NCI-H187 treated with DMSO at 0.1 percent for 48 hours (cell line): Measurements from ENCODE around the gene MRPL10.

ENCODE experiments used
- DNase-seq: peaks from one replicate; lab custom pipeline; 2025; lab: John Stamatoyannopoulos, UW

Gene MRPL10

DNA sequence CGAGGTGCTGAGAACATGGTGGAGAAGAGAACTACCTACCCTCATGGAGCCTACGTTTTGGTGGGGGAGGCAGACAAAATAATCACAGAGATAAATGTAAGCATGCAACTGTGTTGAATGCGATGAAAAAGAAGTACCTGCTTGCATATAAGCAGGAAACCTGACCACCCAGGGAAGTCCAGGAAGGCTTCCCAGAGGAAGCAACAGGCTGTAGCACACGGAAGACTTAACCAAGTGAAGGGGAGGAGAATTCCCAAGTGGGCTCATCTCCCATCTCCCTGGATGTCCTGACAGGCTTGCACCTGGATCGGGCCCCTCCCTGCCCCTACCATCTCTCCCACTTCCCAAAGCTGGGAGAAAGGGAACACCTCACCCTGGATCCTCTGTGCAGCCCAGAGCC lies 7.7 kb upstream of the MRPL10 start:
- no peak for DNase-seq

DNA sequence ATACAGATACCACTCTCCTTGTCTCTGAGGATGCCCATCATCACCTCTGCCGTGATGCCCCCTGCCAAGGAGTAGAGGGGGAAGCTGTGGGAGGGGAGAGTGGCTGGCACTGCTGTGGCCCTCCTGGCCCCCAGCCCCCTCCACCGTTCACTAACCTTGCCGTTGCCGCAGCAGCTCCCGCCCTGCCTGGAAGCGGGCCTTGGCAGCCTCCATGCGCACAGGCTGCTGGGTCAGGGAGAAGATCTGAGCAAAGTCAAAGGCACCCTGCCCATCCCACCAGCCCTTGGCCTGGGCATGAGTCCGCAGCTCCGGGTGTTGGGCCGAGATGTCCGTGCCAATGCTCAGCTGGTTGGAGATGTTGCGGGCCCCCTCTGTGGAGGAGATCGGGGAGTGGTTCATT lies 7.3 kb upstream of the MRPL10 start:
- DNase-seq = no peak

DNA sequence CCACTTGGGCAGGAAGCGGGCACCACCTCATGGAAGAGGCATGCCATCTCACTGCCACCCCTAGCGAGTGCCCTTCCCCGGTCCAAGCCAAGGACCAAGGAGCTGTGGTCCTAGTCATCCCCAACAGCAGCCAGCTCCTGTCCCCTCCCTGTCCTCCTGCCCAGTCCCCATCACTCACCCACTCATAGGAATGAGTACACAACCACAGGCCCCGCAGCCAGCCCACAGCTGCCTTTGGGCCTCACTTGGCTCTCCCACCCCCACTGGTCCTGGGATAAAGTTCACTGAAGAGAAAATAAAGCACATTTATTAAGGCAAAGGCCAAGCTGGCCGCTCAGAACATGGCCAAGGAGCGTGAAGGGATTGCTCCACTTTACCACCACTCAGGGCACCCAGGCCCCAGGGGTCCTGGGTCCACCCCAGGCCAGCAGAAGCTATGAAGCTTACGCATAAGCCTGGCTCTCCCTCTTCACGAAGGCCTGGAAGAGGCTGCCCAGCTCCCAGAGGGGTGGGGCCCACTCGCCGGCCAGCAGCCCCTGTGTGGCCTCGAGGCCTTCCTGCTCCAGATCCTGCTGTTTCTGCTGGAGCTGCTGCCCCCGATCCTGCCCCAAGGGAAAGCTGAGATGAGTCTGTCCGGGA lies 6.2 kb upstream of the MRPL10 start:
- DNase-seq = no peak

DNA sequence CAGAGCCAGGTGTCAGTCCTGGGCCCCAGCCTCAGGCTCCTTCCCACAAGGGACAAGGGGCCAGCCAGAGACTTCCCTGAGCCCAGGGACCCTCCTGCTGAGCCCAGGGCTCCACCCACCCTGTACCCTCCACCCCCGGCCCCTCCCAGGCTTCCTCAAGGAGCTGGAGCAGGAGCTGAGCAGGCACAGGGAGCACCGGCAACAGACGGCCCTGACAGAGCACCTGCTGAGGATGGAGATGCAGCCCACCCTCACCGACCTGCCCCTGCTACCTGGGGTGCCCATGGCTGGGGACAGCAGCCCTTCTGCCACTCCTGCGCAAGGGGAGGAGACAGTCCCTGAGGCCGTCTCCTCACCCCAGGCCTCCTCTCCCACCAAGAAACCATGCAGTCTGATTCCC lies 5.3 kb upstream of the MRPL10 start:
- no peak for DNase-seq

DNA sequence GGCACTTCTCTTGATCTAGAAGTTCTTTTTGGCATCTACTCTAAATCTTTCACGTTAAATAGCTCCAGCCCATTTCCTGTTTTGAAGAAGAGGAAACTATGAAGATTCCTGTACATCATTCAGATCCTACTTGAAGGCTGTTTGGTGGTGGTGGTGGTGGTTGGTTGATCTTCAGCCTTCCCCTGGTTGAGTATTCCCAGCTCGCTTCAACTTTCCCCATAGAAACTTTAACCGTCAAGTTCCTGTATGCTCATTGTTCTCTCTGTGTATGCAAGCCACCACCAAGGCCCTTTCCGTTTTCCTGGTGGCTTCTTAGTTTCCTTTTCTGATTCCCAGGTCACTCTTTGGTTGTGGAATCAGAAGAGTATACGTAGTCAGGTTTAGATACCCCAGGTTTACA lies 3.4 kb upstream of the MRPL10 start:
- no peak for DNase-seq

DNA sequence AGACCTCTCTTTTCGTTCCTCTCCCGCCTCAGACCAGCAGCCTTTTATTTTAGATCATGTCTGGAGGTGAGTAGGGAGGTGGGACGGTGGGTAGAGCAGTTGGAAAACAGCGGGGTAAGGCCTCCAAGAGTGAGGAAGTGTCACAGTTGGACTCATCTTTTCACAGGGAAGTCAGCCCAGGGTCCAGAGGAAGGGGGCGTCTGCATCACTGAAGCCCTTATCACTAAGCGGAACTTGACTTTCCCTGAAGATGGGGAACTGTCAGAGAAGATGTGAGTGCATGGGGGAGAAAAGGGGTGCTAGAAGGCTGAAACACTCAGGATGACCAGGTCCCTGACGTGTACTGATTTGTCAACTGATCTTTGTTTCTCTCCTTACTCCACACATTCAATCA lies 590 bp upstream of the MRPL10 start:
- DNase-seq = no peak

DNA sequence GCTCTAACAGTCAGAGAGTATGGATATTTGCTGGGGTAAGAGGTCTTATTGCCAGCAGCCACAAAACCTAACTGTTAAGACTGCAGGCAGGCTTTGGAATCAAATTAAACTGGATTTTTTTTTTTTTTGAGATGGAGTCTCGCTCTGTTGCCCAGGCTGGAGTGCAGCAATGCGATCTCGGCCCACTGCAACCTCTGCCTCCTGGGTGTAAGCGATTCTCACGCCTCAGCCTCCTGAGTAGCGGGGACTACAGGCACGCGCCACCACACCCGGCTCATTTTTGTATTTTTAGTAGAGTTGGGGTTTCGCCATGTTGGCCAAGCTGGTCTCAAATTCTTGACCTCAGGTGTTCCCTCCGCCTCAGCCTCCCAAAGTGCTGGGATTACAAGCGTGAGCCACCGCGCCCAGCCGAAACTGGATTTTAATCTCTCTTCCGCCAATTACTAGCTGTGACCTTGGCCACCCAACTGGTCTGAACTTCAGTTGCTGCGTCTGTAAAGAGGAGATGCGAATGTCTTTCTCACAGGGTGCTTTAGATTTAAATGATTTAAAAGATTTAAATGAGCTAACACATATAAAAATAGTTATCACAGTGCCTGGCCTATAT lies 842 bp downstream of the MRPL10 start:
- DNase-seq = no peak

DNA sequence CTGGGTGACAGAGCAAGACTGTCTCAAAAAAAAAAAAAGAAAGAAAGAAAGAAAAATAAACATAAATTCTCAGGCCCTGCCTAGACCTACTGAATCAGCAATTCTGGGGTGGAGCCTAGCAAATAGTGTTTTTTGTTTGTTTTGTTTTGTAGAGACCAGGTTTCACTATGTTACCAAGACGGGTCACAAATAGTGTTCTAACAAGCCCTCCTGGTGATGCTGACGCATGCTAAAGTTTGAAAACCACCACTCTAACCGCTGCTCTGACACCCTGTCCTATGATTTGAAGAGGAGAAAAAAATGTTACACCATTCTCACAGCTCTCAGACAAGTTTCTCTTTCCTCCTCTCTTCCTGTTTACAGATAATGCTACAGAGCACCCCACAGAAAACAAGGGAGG lies 1.5 kb downstream of the MRPL10 start:
- DNase-seq = no peak

DNA sequence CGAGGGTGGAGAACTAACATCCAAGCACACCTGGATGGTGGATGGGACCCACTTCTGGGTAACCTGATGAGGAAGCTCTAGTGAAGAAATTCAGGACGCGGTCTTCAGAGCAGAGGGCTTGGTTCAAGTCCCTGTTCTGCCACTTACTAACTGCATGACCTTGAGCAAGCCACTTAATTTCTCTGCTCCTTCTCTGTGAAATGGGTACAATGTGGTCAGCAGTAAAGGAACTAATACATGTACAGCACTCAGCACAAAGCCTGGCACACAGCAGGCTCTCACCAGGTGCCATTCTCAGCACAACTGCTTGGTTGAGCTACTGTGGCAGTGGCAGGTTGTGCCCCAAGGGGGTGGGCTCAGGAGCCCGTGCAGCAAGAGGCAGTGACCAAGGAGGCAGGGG lies 7.8 kb downstream of the MRPL10 start:
- DNase-seq = no peak

DNA sequence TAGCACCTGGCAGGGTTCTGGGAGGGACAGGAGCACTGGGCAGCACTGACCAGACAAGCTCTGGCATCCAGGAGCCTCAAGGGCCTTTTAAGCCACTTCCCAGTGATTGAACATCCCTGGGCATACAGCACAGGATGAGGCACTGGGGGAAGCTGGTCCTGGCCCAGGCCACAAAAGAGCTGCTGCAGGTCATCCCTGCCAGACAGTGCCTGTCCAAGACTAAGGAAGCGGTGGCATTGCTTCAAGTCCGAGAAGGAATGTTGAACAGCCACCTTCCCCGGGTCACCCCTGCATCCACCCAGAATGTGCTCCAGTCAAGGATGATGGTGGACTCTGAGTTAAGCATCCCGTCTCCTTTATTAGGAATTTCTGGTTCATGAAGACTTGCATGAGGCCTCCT lies 8.6 kb downstream of the MRPL10 start:
- DNase-seq = no peak

DNA sequence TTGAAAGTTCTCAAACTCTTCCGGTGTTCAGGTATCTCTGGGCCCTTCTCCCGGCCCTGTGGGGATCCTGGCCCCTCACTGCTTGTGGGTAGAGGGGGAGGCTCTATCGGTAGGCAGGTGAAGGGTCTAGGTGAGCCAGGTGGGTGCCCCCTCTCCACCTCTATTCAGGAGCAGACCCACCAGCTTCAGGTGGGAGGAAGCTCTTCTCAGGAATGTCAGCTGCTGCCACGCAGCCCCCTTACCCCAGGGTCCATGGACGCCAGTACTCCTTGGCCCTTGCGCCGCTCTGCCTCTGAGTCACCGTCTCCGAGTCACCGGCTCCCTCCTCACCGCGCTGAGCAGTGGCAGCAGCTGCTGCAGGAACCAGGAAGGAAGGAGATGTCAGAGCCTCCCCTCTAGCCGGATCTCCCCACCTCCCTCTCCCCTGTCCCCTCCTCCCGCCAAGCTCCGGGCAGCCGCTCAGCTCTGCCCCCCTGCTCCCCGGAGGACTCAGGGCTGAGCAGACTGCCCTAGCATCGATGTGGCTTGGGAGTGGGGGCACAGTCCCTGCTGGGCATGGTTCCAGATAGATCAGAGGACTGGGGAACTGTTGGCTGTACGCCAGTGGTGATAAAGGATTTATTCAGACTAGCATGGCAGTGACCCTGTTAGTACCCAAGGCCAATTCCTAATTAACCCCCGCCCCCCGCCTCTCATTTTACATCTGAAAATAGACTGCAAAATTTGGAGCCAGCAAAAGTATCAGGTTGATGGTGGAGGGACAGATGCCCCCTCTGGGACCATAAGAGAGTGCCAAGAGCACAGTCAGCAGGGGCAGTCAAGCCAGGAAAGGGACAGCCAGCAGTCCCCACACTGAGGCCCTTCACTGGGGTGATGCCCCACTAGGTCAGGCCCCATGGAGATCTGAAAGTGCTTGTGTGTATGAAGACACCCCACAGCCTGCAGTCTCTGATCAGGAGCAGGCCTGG lies 9.6 kb downstream of the MRPL10 start, which contains the start of gene OSBPL7:
OSBPL7 (minus strand) TSS at position 371 of the 968 bp plus-strand sequence. CDS start 1,516 bp downstream, outside the sequence.
- no peak for DNase-seq

DNA sequence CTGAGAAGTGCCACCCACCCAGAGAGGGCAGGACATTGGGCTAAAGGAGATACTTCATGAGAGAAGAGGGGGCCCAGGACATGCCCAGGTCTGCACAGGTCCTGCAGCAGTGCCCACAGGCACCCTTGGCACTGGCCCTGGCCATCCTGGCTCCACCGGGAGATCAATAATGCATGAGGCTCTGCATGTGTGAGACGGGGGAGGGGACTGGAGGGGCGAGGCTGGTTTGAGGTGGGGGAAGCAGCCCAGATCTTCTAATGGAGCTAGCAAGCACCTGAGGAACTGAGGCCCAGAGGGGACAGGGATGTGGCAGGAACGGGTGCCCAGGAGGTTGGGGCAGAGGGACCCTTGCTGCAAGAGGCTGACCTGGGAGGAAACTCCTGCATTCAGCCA lies 10.3 kb downstream of the MRPL10 start:
- DNase-seq = no peak

DNA sequence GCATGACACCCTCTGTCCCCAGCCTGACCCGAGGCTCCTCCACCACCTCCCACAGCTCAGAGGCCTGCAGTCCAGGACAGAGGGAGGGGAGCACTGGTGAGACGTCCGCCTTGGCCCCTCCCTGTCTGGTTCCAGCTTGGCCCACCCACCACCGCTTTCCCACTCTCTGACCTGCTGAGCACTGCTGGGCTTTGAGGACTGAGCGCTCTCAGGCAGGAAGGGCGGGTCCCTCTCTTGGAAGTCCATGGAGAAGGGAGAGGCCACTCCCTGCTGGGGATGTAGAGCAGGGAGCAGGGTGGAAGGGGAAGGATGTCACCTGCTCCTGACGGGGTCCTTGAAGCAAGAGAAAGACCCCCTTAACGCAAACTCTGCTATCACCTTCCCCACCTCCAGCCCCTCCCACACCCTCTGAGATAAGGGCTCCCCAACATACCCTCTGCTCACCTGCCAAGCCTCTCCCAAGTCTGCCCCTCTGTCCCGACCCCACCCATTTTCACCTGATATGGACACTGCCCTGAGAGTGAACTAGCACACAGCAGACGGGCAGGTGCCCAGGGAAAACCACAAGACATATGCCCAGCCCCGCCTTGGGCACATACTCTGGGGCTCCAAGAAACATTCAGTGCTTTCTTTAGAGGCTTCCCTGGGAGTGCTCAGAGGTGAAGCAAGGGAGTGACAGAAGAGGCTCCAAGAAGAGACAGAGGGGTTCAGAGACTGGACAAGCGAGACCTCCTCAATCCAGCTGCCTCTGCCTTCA lies 11.1 kb downstream of the MRPL10 start:
- no peak for DNase-seq

DNA sequence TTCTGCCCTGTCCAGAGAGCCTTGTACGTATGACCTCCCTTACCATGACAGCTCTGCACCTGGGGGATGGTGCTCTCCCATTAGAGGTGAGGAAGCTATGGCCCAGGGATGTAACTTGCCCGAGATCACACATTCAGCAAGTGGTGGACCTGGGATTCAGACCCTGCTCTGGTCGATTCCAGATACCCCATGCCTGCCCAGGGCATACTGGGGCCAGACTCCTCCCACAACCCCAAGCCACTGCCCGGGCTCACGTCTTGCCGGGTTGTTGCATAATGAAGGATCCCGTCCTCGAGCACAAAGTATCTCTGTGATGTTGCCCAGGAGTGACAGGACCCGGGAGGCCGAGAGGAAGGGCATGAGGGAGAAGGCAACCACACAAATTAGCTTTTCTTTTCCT lies 11.9 kb downstream of the MRPL10 start:
- no peak for DNase-seq

DNA sequence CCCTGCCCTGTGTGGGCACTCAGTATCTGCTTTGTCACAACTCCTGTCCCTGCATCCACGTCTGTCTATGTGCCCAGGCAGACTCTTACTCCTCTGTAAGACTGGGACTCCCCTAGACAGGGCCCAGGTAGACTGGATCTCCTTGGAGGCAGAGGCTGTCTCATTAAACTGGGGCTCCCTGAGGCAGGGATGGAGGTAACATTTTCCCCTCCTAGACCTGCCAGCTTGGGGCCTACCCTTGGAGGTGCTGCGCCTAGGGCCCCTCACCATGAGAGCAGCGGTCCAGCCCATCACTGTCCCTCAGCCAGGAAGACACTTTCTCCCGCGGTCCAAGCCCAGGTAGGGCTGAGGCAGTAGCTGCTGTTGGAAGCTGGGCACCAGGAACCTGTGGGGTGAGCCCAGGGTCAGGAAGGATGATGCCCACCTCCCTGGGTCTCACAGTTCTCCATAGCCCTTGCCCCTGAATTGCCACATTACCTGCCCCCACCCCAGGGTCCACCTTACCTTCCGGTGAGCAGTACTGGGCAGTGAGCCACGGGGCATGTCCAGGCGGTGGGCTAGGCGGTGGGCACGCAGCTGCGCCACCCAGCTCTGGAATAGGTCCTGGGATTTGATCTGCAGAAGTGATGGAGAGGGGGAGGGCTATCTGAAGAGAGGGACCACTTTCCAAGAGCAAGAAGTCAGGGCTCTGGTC lies 13.2 kb downstream of the MRPL10 start:
- DNase-seq = no peak

DNA sequence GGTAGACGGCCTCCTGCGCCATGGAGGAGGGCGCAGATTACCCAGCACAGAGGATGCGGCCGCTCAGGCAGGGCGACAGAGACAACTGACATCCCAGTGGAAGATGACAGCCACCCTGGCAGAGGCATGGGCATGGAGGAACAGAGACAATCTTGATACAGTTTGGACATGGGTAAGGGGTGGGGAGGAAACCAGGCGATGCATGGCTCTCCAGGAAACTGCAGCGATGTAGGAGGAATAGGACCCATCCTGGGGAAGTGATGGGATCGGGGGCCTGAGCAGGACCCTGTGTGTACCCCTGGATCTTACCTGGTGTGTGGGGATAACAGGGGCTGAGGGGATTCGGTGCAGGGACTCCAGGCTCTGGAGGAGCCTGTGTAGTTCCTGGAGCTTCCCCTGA lies 14.4 kb downstream of the MRPL10 start:
- no peak for DNase-seq

DNA sequence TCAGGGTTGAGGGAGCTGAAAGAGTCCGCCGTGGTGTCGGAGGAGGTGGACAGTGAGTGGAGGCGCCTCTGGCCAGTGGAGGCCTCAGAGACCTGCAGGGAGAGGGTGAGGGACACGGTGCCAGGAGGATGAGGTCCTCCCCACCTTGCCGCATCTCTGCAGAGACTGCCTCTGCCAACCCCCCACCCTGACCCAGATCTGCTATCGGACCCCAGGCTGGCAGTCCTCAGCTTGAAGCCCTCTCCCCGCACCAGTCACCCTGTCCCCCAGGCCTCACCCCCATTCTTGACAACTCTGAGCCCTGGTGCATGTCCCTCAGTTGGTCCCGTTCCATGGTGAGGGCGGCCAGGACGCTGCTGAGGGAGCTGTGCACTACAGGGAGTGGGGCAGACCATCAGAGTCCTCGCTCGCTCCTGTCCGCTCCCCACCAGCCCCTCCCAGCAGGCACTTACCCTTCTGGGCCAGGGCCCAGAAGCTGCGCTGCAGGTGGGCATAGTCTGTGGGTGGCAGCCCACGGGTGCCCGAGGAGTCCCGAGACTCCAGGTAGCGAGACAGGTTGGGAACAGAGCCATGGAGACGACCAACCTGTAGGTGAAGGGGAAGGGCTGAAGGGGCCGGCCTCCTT lies 15.1 kb downstream of the MRPL10 start:
- no peak for DNase-seq

DNA sequence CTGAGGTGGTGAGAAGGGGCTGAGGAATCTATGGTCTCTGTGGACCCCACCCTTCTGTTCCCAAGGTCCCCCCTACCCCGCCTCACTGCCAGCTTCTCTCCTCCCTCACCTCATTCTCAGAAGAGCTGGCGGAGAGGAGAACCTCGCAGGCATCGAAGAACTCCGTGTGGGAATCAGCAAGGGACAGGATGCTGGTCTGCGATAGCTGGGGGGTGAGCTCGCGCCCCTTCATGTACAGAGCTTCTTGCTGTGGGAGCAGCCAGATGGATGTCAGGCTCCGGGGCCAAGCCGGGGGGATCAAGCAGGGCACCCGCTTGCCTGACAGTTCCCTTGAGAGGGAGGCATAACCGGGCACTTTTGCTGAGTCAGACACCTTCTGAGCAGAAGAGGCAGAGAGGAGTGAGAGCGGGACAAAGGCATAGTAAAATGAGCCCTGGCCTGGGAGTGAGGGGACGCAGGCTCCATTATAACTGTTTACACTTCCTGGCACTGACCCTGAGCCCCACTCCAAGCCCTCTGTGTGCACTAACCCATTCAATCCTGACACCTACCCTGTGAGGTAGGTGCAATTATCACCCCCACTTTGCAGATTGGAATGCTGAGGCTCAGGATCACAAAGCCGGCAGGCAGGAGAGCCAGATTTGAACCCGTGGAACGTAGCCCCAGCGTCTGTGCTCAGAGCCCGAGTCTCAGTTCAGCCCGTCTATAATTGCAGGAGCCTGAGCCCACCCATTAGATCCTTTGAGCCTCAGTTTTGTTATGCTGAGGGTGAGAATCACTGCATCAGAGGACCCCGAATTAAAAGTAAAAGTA lies 16.0 kb downstream of the MRPL10 start:
- no peak for DNase-seq

DNA sequence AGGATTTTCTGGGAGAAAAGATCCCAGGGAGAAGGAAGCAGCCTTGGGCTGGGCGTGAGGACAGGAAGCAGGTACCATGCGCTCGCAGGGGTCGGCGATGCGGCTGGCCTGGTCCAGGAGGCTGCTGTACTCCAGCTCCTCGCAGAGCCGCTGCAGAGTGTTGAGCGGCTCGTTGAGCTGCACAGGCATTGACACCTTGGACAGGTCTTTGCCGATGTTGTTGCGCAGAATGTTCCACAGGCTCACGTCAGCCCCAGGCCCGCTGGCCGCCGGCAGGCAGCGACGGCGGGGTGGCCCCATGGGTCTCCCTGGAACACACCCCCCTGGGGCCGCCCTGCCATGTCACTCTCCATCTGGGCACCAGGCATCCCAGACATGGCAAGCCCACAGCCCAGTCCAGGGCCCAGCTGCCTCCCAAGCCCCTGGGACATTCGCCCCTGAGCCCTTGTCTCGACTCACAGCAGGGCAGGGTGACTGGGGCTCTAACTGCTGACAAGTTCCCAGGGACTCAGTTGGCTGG lies 17.8 kb downstream of the MRPL10 start:
- no peak for DNase-seq

DNA sequence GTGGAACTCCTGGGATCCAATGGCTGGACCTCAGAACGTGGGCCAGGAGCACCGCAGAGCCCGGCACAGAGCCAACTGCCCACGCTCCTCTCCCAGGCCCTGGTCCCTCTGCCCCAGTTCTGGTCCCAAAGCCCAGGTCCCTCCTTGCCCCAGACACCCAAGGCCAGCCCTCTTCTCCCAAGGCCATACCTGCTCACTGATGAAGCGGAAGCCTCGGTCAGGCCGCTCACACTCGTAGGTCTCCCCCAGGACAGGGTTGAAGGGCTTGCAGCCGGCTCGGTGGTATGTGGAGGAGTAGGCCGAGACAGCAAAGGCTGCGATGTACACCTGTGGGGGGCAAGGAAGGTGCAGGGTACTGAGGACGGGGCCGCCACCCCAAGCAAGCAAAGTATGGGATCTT lies 18.3 kb downstream of the MRPL10 start:
- DNase-seq = no peak
